Activated CD4-positive, CD25-positive, alpha-beta regulatory T cell treated with anti-CD3 and anti-CD28 coated beads, Interleukin-2, amount 50 U/mL, for 24 hours (primary cell): ENCODE results near the gene LGALS9.
"Not testable (repeated sequence)": the region's sequence is repeated elsewhere in the genome, so short reads cannot be mapped to it uniquely, and the experiment has no call there.

Experiments
- ATAC-seq, 2 donors: fragments of 150-1000 bp; cut with Tn5 transposase; one replicate each; pipeline ENCODE4 v1.10.0; 2021; ENCODE audit warnings: mild to moderate bottlenecking in 1 of 2, moderate library complexity in 1 of 2

LGALS9 gene

GRCh38 chr17:27631897-27632725 lies 1.1 kb downstream of the LGALS9 start:
- ATAC-seq: peak in 1 of 2 donors; percentile 14

- not testable (repeated sequence) for ATAC-seq
Measured at GRCh38 chr17:27632766-27633165, 1.8 kb downstream of the LGALS9 start.

GRCh38 chr17:27633312-27634025 lies 2.5 kb downstream of the LGALS9 start:
- no peak for ATAC-seq

- no peak for ATAC-seq
Measured at GRCh38 chr17:27634026-27634335, 3.0 kb downstream of the LGALS9 start.

- ATAC-seq: no peak
Measured at GRCh38 chr17:27634776-27635175, 3.8 kb downstream of the LGALS9 start.

GRCh38 chr17:27635275-27635823 lies 4.4 kb downstream of the LGALS9 start:
- no peak for ATAC-seq

- not testable (repeated sequence) for ATAC-seq
Measured at GRCh38 chr17:27636005-27636520, 5.1 kb downstream of the LGALS9 start.

- ATAC-seq: not testable (repeated sequence)
Measured at GRCh38 chr17:27637818-27638217, 6.8 kb downstream of the LGALS9 start.

- not testable (repeated sequence) for ATAC-seq
Measured at GRCh38 chr17:27638415-27638914, 7.5 kb downstream of the LGALS9 start.

GRCh38 chr17:27640790-27641189 lies 9.8 kb downstream of the LGALS9 start:
- no peak for ATAC-seq

- no peak for ATAC-seq
Measured at GRCh38 chr17:27644586-27644985, 13.6 kb downstream of the LGALS9 start.

- not testable (repeated sequence) for ATAC-seq
Measured at GRCh38 chr17:27645621-27646020, 14.6 kb downstream of the LGALS9 start.

- no peak for ATAC-seq
Measured at GRCh38 chr17:27646232-27646631, 15.2 kb downstream of the LGALS9 start.

GRCh38 chr17:27647765-27648164 lies 16.8 kb downstream of the LGALS9 start:
- no peak for ATAC-seq

GRCh38 chr17:27649111-27649571 lies 18.2 kb downstream of the LGALS9 start:
- not testable (repeated sequence) for ATAC-seq

GRCh38 chr17:27649929-27650328 lies 18.9 kb downstream of the LGALS9 start:
- no peak for ATAC-seq

GRCh38 chr17:27650836-27651235 lies 19.8 kb downstream of the LGALS9 start:
- no peak for ATAC-seq

GRCh38 chr17:27651411-27652345 lies 20.7 kb downstream of the LGALS9 start:
- ATAC-seq: peak; percentile 40 to 56

- ATAC-seq: not testable (repeated sequence)
Measured at GRCh38 chr17:27653449-27653971, 22.5 kb downstream of the LGALS9 start.

GRCh38 chr17:27654136-27654535 lies 23.1 kb downstream of the LGALS9 start:
- no peak for ATAC-seq

GRCh38 chr17:27654654-27655524 lies 23.9 kb downstream of the LGALS9 start:
- peak; percentile 55 to 77 for ATAC-seq
